Thyroid gland (tissue), 4 donors: Measurements from ENCODE around the gene CDR2.

ENCODE experiments used
- POLR2A ChIP-seq, 2 donors: fragments of 450-650 bp; IDR thresholded peaks; one replicate each; pipeline ENCODE4 v1.6.1; 2017; ENCODE audit warnings: antibody characterized with exemption in 2 of 2, mild to moderate bottlenecking in 2 of 2, moderate library complexity in 1 of 2
- TF ChIP-seq, protein P1 (sequence below), 6 experiments: fragments of 200-600 bp in 3 of 6; fragments of 450-650 bp in 3 of 6; sonication (generic) in 3 of 6; IDR thresholded peaks; one replicate each; pipeline ENCODE4 v1.5.1; 2016 to 2019; ENCODE audit warnings: antibody characterized with exemption in 6 of 6, mild to moderate bottlenecking in 2 of 6, inconsistent platforms in 1 of 6, moderate library complexity in 1 of 6

- TF ChIP-seq, protein P1, sequence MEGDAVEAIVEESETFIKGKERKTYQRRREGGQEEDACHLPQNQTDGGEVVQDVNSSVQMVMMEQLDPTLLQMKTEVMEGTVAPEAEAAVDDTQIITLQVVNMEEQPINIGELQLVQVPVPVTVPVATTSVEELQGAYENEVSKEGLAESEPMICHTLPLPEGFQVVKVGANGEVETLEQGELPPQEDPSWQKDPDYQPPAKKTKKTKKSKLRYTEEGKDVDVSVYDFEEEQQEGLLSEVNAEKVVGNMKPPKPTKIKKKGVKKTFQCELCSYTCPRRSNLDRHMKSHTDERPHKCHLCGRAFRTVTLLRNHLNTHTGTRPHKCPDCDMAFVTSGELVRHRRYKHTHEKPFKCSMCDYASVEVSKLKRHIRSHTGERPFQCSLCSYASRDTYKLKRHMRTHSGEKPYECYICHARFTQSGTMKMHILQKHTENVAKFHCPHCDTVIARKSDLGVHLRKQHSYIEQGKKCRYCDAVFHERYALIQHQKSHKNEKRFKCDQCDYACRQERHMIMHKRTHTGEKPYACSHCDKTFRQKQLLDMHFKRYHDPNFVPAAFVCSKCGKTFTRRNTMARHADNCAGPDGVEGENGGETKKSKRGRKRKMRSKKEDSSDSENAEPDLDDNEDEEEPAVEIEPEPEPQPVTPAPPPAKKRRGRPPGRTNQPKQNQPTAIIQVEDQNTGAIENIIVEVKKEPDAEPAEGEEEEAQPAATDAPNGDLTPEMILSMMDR (IDR thresholded peaks at IDR 0.05) = no peak
- no peak for TF ChIP-seq POLR2A (IDR thresholded peaks at IDR 0.05)
Measured at GRCh38 chr16:22380529-22380928, 6.1 kb upstream of the CDR2 start.
